GM12873 (cell line): ENCODE measurements around the gene FAM186B.

Source experiments
- TF ChIP-seq, protein P1 (sequence below): IDR thresholded peaks from 2 replicates; pipeline ENCODE4 v1.5.1; 2012; ENCODE audit warnings: low read depth, mild to moderate bottlenecking, moderate library complexity, low read length, control low read depth; ENCODE audit not compliant: insufficient read depth; ENCODE audit errors: missing control alignments

Gene FAM186B

DNA sequence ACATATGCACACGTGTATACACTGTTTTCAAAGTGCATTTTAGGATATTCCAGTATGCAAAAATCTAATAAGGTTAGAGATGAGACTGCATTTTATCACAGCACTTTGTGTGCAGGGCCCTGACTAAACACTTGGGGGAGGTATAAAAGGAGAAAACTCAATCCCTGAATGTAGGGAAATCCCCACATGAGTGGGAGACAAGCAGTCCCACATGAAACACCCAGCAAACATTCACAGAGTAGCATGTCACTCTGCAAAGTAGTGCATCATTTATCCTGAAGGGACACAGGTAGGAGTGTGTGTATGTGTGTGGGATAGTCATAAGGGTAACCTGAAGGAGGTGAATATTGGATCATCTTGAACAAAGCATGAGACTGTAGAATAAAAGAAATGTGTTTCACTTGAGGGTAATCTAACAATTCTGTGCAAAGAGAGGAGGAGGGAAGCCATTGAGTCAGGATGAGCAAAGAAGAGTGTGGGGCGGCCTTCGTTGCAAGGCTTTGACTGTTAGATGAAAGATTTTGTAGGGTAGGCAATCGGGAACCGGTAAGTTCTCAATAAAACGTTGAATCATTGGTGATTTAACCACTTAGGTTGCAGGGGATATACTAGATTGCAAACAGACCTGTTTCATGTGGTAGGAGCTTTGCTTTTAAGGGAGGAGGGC, 20.9 kb upstream of the FAM186B start:
- TF ChIP-seq, protein P1, sequence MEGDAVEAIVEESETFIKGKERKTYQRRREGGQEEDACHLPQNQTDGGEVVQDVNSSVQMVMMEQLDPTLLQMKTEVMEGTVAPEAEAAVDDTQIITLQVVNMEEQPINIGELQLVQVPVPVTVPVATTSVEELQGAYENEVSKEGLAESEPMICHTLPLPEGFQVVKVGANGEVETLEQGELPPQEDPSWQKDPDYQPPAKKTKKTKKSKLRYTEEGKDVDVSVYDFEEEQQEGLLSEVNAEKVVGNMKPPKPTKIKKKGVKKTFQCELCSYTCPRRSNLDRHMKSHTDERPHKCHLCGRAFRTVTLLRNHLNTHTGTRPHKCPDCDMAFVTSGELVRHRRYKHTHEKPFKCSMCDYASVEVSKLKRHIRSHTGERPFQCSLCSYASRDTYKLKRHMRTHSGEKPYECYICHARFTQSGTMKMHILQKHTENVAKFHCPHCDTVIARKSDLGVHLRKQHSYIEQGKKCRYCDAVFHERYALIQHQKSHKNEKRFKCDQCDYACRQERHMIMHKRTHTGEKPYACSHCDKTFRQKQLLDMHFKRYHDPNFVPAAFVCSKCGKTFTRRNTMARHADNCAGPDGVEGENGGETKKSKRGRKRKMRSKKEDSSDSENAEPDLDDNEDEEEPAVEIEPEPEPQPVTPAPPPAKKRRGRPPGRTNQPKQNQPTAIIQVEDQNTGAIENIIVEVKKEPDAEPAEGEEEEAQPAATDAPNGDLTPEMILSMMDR: peak; percentile 30

DNA sequence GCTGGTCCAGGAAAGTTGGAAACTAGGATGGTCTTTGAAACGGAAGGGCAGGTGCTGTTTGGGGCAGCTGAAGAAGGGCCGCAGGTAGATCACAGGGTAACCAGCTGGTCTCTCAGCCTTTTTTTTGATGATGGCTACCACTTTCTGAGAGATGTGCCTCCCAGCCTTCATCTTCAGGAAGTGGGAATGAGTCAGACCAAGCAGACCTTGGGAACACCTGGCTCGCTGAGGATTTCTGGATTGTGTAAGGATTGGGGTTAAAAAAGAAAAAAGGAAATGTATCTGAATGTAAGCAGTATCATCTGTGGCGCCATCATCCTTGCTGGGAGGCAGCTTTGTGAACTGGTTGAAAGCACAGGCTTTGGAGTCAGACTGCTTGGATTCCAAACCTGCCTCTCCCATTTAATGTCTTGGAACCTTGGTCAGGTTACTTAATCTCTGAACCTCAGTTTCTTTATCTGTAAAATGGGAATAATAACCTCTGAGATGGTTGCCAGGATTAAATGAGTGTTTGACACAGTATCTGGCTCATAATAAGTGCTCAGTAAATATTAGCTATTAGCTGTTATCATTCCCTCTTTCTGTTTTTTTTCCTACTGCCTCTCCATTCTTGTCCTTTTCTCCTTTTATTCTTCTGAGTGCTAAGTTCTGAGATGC, 19.6 kb upstream of the FAM186B start:
- TF ChIP-seq, protein P1: no peak

- TF ChIP-seq, protein P1: peak; percentile 59
Observed at GRCh38 chr12:49623142-49623904, 17.9 kb upstream of the FAM186B start, which contains the start of gene PRPF40B. PRPF40B (plus strand) TSS chr12:49623561; CDS start chr12:49623591, 30 bp downstream.

GRCh38 chr12:49622501-49623141, 17.2 kb upstream of the FAM186B start:
- TF ChIP-seq, protein P1: no peak

- TF ChIP-seq, protein P1: no peak
Observed at GRCh38 chr12:49621651-49622500, 16.4 kb upstream of the FAM186B start.

GRCh38 chr12:49619286-49619685, 13.8 kb upstream of the FAM186B start:
- TF ChIP-seq, protein P1: no peak
